A549 (cell line): ENCODE measurements around the gene ITGBL1.

Source experiments
- HOXB5 ChIP-seq: fragments of 250-450 bp; sonication (Bioruptor Pico); IDR thresholded peaks from 2 replicates; pipeline ENCODE4 v1.5.0; 2020; ENCODE audit warnings: mild to moderate bottlenecking, moderate library complexity
- JUN ChIP-seq, 2 experiments: fragments of >200 bp; sonication (Bioruptor Twin); formaldehyde crosslinking; IDR thresholded peaks; 2 replicates in 1 of 2; 3 replicates in 1 of 2; pipeline ENCODE4 v1.6.1; 2016 to 2017
- KDM5A ChIP-seq: fragments of 200-600 bp; sonication (generic); IDR thresholded peaks from 2 replicates; pipeline ENCODE4 v1.6.1; 2016; ENCODE audit warnings: antibody characterized with exemption, mild to moderate bottlenecking
- NR3C1 ChIP-seq: fragments of >200 bp; sonication (Bioruptor Twin); formaldehyde crosslinking; IDR thresholded peaks from 3 replicates; pipeline ENCODE4 v1.6.1; 2017
- POLR2A ChIP-seq: IDR thresholded peaks from 2 replicates; pipeline ENCODE4 v1.6.1; 2012; ENCODE audit warnings: mild to moderate bottlenecking, low read length
- SMC3 ChIP-seq: fragments of >200 bp; sonication (Bioruptor Twin); formaldehyde crosslinking; IDR thresholded peaks from 3 replicates; pipeline ENCODE4 v1.6.1; 2018; ENCODE audit warnings: inconsistent platforms
- TF ChIP-seq, protein P1 (sequence below): fragments of >200 bp; sonication (Bioruptor Twin); formaldehyde crosslinking; IDR thresholded peaks from 3 replicates; pipeline ENCODE4 v1.5.1; 2016
- TF ChIP-seq, protein P2 (sequence below): fragments of 200-600 bp; sonication (generic); IDR thresholded peaks from 2 replicates; pipeline ENCODE4 v1.6.1; 2016; ENCODE audit warnings: antibody characterized with exemption, mild to moderate bottlenecking, moderate library complexity
- TF ChIP-seq, protein P3 (sequence below): fragments of 250-450 bp; sonication (Bioruptor Pico); IDR thresholded peaks from 2 replicates; pipeline ENCODE4 v1.5.0; 2020; ENCODE audit warnings: low read depth, mild to moderate bottlenecking, moderate library complexity

DNA sequence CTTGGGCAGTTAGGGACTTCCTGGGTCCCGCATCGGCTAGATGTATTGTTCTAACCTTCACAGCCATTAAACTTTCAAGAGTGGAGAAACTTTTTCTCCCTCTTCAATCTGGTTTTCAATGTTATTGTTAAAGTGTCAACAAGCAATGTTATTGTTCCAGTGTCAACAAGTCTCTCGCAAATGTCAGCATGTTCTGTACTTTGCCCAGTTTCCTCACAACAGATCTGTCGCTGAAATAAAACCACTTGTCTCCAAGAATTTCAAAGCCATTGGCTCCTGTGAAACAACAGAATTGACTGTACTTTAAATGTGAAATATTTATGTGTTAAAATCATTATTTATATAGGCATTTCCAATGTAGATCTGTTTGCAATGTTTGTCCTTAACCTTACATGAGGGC lies 138.0 kb downstream of the ITGBL1 start:
- TF ChIP-seq HOXB5 (CRISPR knock-in tag) (no peak), POLR2A (no peak), NR3C1 (no peak), SMC3 (no peak), KDM5A (no peak), JUN (IDR thresholded peaks at IDR 0.05) (no peak)
- TF ChIP-seq, protein P1, sequence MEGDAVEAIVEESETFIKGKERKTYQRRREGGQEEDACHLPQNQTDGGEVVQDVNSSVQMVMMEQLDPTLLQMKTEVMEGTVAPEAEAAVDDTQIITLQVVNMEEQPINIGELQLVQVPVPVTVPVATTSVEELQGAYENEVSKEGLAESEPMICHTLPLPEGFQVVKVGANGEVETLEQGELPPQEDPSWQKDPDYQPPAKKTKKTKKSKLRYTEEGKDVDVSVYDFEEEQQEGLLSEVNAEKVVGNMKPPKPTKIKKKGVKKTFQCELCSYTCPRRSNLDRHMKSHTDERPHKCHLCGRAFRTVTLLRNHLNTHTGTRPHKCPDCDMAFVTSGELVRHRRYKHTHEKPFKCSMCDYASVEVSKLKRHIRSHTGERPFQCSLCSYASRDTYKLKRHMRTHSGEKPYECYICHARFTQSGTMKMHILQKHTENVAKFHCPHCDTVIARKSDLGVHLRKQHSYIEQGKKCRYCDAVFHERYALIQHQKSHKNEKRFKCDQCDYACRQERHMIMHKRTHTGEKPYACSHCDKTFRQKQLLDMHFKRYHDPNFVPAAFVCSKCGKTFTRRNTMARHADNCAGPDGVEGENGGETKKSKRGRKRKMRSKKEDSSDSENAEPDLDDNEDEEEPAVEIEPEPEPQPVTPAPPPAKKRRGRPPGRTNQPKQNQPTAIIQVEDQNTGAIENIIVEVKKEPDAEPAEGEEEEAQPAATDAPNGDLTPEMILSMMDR = no peak
- TF ChIP-seq, protein P2, sequence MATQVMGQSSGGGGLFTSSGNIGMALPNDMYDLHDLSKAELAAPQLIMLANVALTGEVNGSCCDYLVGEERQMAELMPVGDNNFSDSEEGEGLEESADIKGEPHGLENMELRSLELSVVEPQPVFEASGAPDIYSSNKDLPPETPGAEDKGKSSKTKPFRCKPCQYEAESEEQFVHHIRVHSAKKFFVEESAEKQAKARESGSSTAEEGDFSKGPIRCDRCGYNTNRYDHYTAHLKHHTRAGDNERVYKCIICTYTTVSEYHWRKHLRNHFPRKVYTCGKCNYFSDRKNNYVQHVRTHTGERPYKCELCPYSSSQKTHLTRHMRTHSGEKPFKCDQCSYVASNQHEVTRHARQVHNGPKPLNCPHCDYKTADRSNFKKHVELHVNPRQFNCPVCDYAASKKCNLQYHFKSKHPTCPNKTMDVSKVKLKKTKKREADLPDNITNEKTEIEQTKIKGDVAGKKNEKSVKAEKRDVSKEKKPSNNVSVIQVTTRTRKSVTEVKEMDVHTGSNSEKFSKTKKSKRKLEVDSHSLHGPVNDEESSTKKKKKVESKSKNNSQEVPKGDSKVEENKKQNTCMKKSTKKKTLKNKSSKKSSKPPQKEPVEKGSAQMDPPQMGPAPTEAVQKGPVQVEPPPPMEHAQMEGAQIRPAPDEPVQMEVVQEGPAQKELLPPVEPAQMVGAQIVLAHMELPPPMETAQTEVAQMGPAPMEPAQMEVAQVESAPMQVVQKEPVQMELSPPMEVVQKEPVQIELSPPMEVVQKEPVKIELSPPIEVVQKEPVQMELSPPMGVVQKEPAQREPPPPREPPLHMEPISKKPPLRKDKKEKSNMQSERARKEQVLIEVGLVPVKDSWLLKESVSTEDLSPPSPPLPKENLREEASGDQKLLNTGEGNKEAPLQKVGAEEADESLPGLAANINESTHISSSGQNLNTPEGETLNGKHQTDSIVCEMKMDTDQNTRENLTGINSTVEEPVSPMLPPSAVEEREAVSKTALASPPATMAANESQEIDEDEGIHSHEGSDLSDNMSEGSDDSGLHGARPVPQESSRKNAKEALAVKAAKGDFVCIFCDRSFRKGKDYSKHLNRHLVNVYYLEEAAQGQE = no peak
- TF ChIP-seq, protein P3, sequence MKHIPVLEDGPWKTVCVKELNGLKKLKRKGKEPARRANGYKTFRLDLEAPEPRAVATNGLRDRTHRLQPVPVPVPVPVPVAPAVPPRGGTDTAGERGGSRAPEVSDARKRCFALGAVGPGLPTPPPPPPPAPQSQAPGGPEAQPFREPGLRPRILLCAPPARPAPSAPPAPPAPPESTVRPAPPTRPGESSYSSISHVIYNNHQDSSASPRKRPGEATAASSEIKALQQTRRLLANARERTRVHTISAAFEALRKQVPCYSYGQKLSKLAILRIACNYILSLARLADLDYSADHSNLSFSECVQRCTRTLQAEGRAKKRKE = no peak
